ENCODE data around the gene TRMT11.

GRCh38 chr6:125944896-125945295 is 41.4 kb upstream of the TRMT11 start:
- TF ChIP-seq POLR2AphosphoS5 (IDR thresholded peaks at IDR 0.05; ENCODE audit: low read depth, low read length), result no peak
- TF ChIP-seq ELF1 (IDR thresholded peaks at IDR 0.05), result no peak
- no peak for TF ChIP-seq CTCF (IDR thresholded peaks at IDR 0.05)
- no peak for TF ChIP-seq SMC3 (IDR thresholded peaks at IDR 0.05; ENCODE audit: low read depth, low read length)
- no peak for TF ChIP-seq TCF12 (IDR thresholded peaks at IDR 0.05)
- TF ChIP-seq MAX (IDR thresholded peaks at IDR 0.05; ENCODE audit: low read depth), result no peak
- TF ChIP-seq GATA2 (CRISPR knock-in tag; IDR thresholded peaks at IDR 0.05), result no peak
